ENCODE results near the gene C1orf232.

The C1orf232 gene

GRCh38 chr1:26177182-26177684 lies 8.5 kb upstream of the C1orf232 start, which contains the start of gene CNKSR1:
Gene CNKSR1, plus strand, starts transcription at chr1:26177491. Its CDS starts 57 bp downstream, at chr1:26177548.
- no peak for DNase-seq

- DNase-seq: no peak
Measured at GRCh38 chr1:26175346-26175745, 6.6 kb upstream of the C1orf232 start.

GRCh38 chr1:26171084-26172072 lies 2.6 kb upstream of the C1orf232 start, which contains the start of gene ZNF593OS:
Gene ZNF593OS, minus strand, starts transcription at chr1:26171832. Its CDS starts 171 bp downstream, at chr1:26171661.
- DNase-seq: no peak

GRCh38 chr1:26170472-26170821 lies 1.7 kb upstream of the C1orf232 start:
- no peak for DNase-seq

DNA sequence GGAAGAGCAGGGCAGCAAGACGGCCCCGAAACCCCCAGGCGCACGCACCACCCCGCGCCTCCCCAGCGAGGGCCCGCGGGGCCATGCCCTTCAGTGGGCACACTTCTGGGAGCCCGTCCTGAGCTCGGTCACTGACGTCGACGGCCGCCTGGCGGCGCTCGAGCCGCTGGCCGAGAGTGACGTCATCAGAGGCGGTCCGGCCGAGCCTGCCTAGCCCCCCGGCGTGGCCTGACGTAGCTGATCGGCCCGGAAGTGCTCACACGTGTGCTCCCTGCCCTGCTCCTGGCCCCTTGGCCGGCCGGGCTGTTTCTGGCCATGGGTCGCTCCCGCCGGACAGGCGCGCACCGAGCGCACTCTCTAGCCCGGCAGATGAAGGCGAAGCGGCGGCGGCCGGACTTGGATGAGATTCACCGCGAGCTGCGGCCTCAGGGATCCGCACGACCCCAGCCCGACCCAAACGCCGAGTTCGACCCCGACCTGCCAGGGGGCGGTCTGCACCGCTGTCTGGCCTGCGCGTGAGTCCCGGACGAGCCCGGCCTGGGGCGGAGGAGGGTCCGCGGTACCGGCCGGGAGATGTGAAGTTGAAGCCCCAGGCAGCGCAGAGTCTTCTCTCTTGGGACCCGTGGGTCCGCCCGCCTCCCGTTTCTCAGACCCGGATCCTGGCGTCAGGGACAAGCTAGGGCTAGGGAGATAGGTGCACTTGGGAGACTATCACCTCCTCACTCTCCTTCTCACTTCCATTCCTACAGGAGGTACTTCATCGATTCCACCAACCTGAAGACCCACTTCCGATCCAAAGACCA lies 1.1 kb upstream of the C1orf232 start, which contains the start of gene ZNF593:
Gene ZNF593, plus strand, starts transcription at position 240 of the 803 bp plus-strand sequence. Its CDS starts 76 bp downstream, at position 316.
- peak; percentile 93 for DNase-seq

GRCh38 chr1:26169198-26169554 lies 413 bp upstream of the C1orf232 start:
- DNase-seq: no peak

DNA sequence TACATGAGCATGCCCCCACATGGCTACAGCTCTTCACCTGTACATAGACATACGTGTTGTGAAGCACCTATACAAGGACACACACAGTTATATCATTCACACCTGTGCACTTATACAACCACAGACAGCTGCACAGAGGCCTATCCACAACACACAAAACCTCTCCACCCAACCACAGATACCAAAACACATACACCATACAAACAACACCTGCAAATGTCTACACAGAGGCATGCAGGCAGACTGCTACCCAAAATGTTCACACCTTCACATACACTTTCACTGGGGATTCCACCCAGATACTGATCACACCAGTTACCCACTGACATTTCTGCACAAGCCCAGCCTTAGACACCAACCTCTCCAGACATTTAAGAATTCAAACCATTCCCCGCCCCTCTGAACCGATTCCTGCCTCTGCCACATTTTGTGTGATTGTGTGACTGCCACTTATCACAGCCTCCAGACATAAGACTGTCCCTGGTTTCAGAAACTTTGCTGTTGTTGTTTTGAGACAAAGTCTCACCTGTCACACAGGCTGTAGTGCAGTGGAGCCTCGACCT lies 2.0 kb downstream of the C1orf232 start:
- DNase-seq: no peak

GRCh38 chr1:26164861-26165842 lies 3.6 kb downstream of the C1orf232 start:
- no peak for DNase-seq

GRCh38 chr1:26164036-26164860 lies 4.5 kb downstream of the C1orf232 start:
- no peak for DNase-seq

- DNase-seq: no peak
Measured at GRCh38 chr1:26163684-26164035, 5.1 kb downstream of the C1orf232 start.

DNA sequence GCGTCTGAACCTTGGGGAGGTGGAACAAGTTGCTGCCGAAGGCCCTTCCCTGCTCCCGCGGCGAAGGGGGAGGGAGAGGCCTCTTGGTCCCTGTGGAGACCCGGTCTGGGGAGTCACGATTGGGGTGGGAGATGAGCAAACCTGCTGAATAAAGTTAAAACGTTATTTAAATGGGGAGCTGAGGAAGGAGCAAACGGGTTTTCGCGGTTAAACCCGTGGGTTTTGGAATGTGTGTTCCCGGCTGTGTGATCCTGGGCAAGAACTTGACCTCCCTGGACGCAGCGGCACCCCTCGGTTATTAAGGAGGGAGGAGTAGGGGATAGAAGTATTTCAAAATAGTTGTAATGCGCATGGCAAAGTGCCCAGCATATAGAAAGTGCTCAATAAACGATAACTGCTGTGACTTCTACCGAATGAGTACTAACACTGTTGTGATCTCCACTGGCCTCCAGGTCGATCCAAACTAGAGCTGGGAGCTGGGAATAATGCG lies 6.5 kb downstream of the C1orf232 start:
- DNase-seq: no peak

DNA sequence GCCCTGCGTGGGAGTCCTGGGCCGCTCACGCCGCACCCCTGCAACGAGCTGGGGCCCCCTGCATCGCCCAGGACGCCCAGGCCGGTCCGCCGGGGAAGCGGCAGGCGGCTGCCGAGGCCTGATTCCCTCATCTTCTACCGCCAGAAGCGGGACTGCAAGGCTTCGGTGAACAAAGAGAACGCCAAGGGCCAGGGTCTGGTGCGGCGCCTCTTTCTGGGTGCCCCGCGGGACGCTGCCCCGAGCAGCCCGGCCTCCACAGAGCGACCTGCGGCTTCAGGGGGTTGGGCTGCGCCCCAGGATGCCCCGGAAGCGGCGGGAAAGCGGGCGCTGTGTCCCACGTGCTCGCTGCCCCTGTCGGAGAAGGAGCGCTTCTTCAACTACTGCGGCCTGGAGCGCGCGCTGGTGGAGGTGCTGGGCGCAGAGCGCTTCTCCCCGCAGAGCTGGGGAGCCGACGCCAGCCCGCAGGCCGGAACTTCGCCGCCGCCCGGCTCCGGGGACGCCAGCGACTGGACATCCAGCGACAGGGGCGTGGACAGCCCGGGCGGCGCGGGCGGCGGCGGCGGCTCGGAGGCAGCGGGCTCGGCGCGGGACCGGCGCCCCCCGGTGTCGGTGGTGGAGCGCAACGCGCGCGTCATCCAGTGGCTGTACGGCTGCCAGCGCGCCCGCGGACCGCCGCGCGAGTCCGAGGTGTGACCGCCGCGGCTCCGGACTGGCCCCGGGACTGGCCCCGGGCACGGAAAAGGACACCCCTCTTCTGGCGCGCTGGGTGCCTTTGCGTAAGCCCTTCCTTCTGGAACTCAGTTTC lies 7.1 kb downstream of the C1orf232 start:
- peak; percentile 69 for DNase-seq

DNA sequence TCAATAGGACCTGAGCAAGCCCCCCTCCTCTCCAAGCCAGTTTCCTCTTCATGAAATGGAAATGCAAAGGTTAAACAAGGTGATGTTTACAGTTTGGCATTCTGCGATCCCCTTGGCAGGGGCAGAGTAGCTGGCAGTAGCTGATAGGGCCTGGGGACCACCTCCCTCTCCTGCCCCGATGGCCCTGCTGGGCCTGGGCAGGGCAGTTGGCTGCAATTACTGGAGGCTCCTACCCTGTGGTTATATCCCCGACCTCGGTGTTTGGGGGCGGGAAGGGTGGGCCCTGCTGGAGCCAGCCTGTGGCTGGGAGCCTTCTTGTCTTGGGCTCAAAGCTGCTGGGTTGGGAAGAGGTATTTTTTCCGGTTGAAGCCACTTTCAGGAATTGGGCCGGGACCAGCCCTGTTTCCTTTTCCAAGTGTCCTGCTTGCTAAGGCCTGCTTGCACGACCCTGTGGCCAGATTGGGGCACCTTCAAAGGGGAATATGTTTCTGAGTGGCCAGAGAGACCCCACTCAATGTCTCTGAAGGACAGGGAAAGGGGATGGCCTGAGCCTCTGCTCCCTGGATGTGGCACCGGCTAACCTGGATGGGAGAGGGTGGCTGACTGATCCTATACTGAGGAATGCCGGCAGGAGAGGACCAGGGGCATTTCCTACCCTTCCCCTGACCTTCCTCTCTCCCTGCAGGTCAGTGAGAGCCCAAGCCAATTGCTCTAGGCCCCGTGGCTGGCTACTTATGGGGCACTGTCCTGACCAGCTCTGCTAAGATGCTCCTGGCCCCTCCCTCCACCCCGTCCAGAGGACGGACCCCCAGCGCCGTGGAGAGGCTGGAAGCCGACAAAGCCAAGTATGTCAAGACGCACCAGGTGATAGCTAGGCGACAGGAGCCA lies 8.0 kb downstream of the C1orf232 start:
- no peak for DNase-seq

DNA sequence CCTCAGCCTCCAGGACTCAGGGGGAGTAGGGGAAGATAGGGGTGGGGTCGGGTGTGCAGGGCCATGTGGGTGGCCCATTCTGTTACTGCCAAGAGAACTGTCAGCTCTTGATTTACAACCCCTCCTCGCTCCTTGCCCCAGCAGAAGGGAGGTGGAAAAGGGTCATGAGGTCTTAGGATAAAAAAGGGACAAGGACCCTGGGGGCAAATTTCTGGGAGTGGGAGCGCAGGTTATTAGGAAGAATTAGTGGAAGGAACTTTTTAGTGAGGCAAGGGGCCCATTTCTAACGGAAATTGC lies 9.1 kb downstream of the C1orf232 start:
- no peak for DNase-seq

DNA sequence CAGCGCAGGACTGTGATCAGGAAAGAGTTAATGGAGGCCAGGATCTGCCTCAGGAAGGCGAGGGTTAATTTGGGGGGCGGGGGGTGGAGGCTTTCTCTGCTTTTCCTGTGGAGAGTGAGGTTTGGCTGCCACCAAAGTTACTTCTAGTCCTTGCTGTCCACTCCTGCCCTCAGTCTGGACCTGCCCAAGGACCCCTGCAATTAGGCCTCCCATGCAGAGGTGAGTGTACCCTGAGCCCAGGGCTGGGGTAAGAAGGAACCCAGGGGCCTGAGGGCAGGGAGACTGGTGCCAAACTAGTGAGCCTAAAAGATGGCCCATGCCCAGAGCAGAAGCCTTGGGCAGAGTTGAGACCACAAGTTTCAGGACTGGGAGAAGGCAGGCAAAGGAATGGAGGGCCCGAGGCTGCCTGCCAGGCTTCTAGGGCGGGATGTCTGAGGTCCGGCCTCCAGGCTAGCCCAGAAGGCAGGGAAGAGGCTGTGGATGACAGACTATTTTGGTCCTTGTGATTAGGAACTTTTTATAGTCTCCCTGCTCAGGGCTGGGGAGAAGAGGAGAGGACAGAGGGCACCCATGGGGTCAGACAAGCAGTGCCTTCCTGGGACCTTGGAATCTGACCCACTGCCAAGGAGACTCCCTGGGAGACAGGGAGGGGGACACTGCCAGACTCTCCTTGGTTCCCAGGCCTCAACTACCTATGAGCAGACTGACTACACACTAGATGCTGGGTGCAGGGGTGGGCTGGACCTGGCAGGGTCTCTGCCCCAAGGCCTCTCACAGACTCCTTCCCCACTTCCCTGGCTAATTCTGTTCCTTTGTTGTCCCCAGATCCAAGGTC lies 9.6 kb downstream of the C1orf232 start, which contains the start of gene FAM110D:
Gene FAM110D, plus strand, starts transcription at position 172 of the 835 bp plus-strand sequence. CDS start 2,213 bp downstream, outside the sequence.
- DNase-seq: no peak

DNA sequence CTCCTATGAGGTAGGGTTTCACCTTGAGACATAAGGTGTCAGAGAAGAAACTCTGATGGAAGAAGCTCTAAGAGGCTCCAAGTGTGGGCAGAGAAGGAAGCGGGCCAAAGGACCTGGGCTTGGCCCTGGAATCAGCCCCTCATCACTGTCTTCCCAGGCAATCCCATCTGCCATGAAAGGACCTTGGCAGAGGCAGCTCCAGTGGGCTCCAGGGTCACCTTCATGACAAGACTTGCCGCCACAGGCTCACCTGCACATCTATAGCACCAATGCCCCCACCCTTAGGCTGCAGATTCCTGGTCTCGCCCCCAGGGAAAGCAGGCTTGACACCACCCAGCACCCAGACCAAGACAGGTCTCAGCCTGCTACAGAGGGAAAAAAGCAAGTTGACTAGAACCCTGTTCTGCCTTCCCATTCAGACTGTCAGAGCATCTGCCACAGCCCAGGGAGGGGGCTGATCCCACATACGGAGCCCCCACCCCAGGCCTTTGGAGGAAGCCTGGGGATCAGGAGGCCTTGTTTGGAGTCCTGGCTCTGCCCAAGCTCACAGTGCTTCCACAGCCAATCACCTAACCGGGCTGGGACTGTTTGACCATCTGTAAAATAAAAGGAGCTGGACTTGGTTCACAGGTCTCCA lies 10.4 kb downstream of the C1orf232 start:
- DNase-seq: no peak

All from left hindlimb (tissue), 1 donor.